GM23338 (cell line): ENCODE results near the gene FOXD4L6. TPM values are rescaled to one million over a fixed set of nuclear protein-coding genes. Genes with fewer than 3 reads are reported as not detected.
"Not testable (repeated sequence)": the region's sequence is repeated elsewhere in the genome, so short reads cannot be mapped to it uniquely, and the experiment has no call there.

Source experiments
- ATAC-seq: fragments of 200-7000 bp; cut with Tn5 transposase; 3 replicates; pipeline ENCODE4 v1.9.1; 2020
- DNase-seq: peaks from one replicate; pipeline ENCODE4 v3.0.0-alpha.2; 2015; ENCODE audit warnings: low spot score
- H2AFZ ChIP-seq: fragments of 200-600 bp; sonication (generic); 2 replicates; pipeline ENCODE4 v1.8.0; 2016; ENCODE audit warnings: antibody characterized with exemption, mild to moderate bottlenecking, moderate library complexity
- H3F3A ChIP-seq: fragments of 200-600 bp; sonication (generic); replicated peaks from 2 replicates; pipeline ENCODE4 v1.8.0; 2017; ENCODE audit warnings: antibody characterized with exemption, mixed run types, low read depth
- H3K27ac ChIP-seq: fragments of 200-600 bp; sonication (generic); 2 replicates; pipeline ENCODE4 v1.6.1; 2016; ENCODE audit warnings: low read depth
- H3K27me3 ChIP-seq: fragments of 200-600 bp; sonication (generic); 2 replicates; pipeline ENCODE4 v1.8.0; 2016; ENCODE audit warnings: mild to moderate bottlenecking, mixed run types, moderate library complexity; ENCODE audit not compliant: insufficient read depth
- H3K36me3 ChIP-seq: fragments of 200-600 bp; sonication (generic); 2 replicates; pipeline ENCODE4 v1.8.0; 2016; ENCODE audit warnings: mild to moderate bottlenecking; ENCODE audit not compliant: insufficient read depth
- H3K4me1 ChIP-seq: fragments of 200-600 bp; sonication (generic); 2 replicates; pipeline ENCODE4 v1.8.0; 2016; ENCODE audit warnings: mild to moderate bottlenecking, moderate library complexity; ENCODE audit not compliant: insufficient read depth
- H3K4me2 ChIP-seq: fragments of 200-600 bp; sonication (generic); 2 replicates; pipeline ENCODE4 v1.7.1; 2017; ENCODE audit warnings: mixed run types
- H3K4me3 ChIP-seq: fragments of 200-600 bp; sonication (generic); 2 replicates; pipeline ENCODE4 v1.6.1; 2016; ENCODE audit warnings: mixed run types
- H3K79me2 ChIP-seq: fragments of 200-600 bp; sonication (generic); replicated peaks from 2 replicates; pipeline ENCODE4 v1.8.0; 2017; ENCODE audit warnings: mild to moderate bottlenecking; ENCODE audit not compliant: insufficient read depth
- H3K9me2 ChIP-seq: fragments of 200-600 bp; sonication (generic); 2 replicates; pipeline ENCODE4 v1.8.0; 2017; ENCODE audit not compliant: insufficient read depth
- H4K20me1 ChIP-seq: fragments of 200-600 bp; sonication (generic); replicated peaks from 2 replicates; pipeline ENCODE4 v1.8.0; 2017; ENCODE audit warnings: mild to moderate bottlenecking; ENCODE audit not compliant: insufficient read depth
- H3K27ac Mint-ChIP-seq: 2 replicates; pipeline ENCODE4 v1.8.0; 2020; ENCODE audit warnings: inconsistent platforms, mild to moderate bottlenecking, moderate library complexity, mixed read lengths
- H3K27me3 Mint-ChIP-seq: 3 replicates; pipeline ENCODE4 v1.8.0; 2022; ENCODE audit warnings: low read depth, mild to moderate bottlenecking, moderate library complexity, mixed read lengths, inconsistent platforms; ENCODE audit not compliant: insufficient read depth, poor library complexity
- H3K36me3 Mint-ChIP-seq: 3 replicates; pipeline ENCODE4 v1.8.0; 2021; ENCODE audit warnings: low read depth, mild to moderate bottlenecking, inconsistent platforms, moderate library complexity, mixed read lengths
- H3K4me1 Mint-ChIP-seq: 3 replicates; pipeline ENCODE4 v1.8.0; 2020; ENCODE audit warnings: mild to moderate bottlenecking, inconsistent platforms, mixed read lengths
- H3K4me3 Mint-ChIP-seq: 3 replicates; pipeline ENCODE4 v1.8.0; 2021; ENCODE audit warnings: moderate library complexity, mild to moderate bottlenecking, inconsistent platforms, mixed read lengths
- H3K9me3 Mint-ChIP-seq: 3 replicates; pipeline ENCODE4 v1.8.0; 2020; ENCODE audit warnings: moderate library complexity, mild to moderate bottlenecking, inconsistent platforms, mixed read lengths
- EZH2 ChIP-seq: fragments of 200-600 bp; sonication (generic); IDR thresholded peaks from one replicate; pipeline ENCODE4 v1.8.0; 2017; ENCODE audit warnings: antibody characterized with exemption, mild to moderate bottlenecking, low read depth; ENCODE audit not compliant: unreplicated experiment
- polyA plus RNA-seq: library from polyadenylated mRNA; unstranded; fragments of >200 nt; fragmentation: Nextera tagmentation; extraction: Ambion mirVana; gene quantifications from 2 replicates; pipeline ENCODE4 v1.2.1, GENCODE V29; 2016
- total RNA-seq: library from RNA; depleted of rRNA; stranded (reverse); fragments of >200 nt; shearing (Covaris generic); gene quantifications from 2 replicates; pipeline ENCODE4 v1.2.3, GENCODE V29; 2014

Gene FOXD4L6
- total and polyA plus RNA-seq, 2 experiments from 2014 or later, result 0.21 TPM; not detected in 1

DNA sequence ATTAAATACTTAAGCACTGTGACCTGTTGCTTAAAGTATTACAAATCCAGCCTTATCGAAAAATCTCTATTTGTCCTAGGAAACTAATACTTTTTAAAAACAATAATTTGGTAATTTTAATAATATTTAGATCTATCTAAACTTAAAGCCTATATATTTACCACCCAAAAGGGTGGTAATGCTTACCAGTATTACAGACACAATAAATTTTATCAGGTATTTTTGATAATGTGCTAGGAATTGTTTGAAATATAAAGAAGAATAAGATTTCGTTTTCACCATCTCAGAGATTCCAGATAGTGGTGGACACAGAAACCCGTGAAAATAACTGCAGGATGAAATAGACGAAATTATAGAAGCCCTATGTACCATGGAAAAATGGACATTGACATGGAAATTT lies 7.8 kb downstream of the FOXD4L6 start:
- H3K27ac Mint-ChIP-seq, result not testable (repeated sequence)

GRCh38 chr9:41119719-41120118 lies 8.8 kb downstream of the FOXD4L6 start:
- not testable (repeated sequence) for H3K4me3 Mint-ChIP-seq, H3K4me2 ChIP-seq, H3K27ac Mint-ChIP-seq

More for the DNA sequence above, 7.8 kb downstream of the FOXD4L6 start:
- not testable (repeated sequence) for H3K27me3 Mint-ChIP-seq, ATAC-seq, H3K9me3 Mint-ChIP-seq, H3K36me3 ChIP-seq, DNase-seq, H4K20me1 ChIP-seq, H3F3A ChIP-seq, H3K4me3 ChIP-seq, H3K9me2 ChIP-seq, H3K4me2 ChIP-seq, H3K4me1 Mint-ChIP-seq, H3K4me3 Mint-ChIP-seq, H3K27ac ChIP-seq, H3K4me1 ChIP-seq, H3K36me3 Mint-ChIP-seq, H2AFZ ChIP-seq, H3K79me2 ChIP-seq
- peak; percentile 40 for TF ChIP-seq EZH2
- peaks cover 43% of the 10 kb centered on the region for H3K27me3 ChIP-seq

GRCh38 chr9:41119311-41119710 lies 9.2 kb downstream of the FOXD4L6 start:
- H3F3A ChIP-seq, H3K9me2 ChIP-seq, H3K36me3 Mint-ChIP-seq, H3K27ac ChIP-seq, H3K4me1 ChIP-seq, H3K4me2 ChIP-seq, H3K9me3 Mint-ChIP-seq, DNase-seq, H3K4me3 Mint-ChIP-seq, H3K4me1 Mint-ChIP-seq, H3K27me3 Mint-ChIP-seq, H4K20me1 ChIP-seq, H2AFZ ChIP-seq, H3K36me3 ChIP-seq, H3K4me3 ChIP-seq, H3K27ac Mint-ChIP-seq, H3K79me2 ChIP-seq: not testable (repeated sequence)
- peak; percentile 37 for ATAC-seq
- peaks cover 39% of the 10 kb centered on the region for H3K27me3 ChIP-seq

More at GRCh38 chr9:41119719-41120118, 8.8 kb downstream of the FOXD4L6 start:
- H3K27me3 ChIP-seq, result peaks cover 41% of the 10 kb centered on the region
- H3K36me3 Mint-ChIP-seq, H3K27ac ChIP-seq, H3K27me3 Mint-ChIP-seq, H3K36me3 ChIP-seq, H2AFZ ChIP-seq, H3K4me1 ChIP-seq, DNase-seq, H3K9me3 Mint-ChIP-seq, H3K9me2 ChIP-seq, H3K4me3 ChIP-seq, H3K4me1 Mint-ChIP-seq, H3F3A ChIP-seq, H4K20me1 ChIP-seq, ATAC-seq, H3K79me2 ChIP-seq: not testable (repeated sequence)

GRCh38 chr9:41113348-41113747 lies 15.1 kb downstream of the FOXD4L6 start:
- not testable (repeated sequence) for H3K79me2 ChIP-seq, H2AFZ ChIP-seq, H3K27me3 Mint-ChIP-seq, H3K36me3 ChIP-seq, H3K9me3 Mint-ChIP-seq, H3K4me2 ChIP-seq, H3K27ac Mint-ChIP-seq, H3K9me2 ChIP-seq, H3K4me3 Mint-ChIP-seq, H4K20me1 ChIP-seq, DNase-seq, H3K27ac ChIP-seq, H3K4me3 ChIP-seq, H3K4me1 Mint-ChIP-seq, H3K4me1 ChIP-seq, ATAC-seq, H3F3A ChIP-seq, H3K36me3 Mint-ChIP-seq
- peaks cover 26% of the 10 kb centered on the region for H3K27me3 ChIP-seq

- H3K27ac Mint-ChIP-seq, H2AFZ ChIP-seq, H3F3A ChIP-seq, H3K36me3 ChIP-seq, H3K4me1 Mint-ChIP-seq, H3K36me3 Mint-ChIP-seq, H4K20me1 ChIP-seq, H3K4me1 ChIP-seq, DNase-seq, H3K9me2 ChIP-seq, H3K79me2 ChIP-seq, H3K27ac ChIP-seq, ATAC-seq, H3K9me3 Mint-ChIP-seq, H3K4me3 ChIP-seq, H3K4me3 Mint-ChIP-seq, H3K27me3 Mint-ChIP-seq, H3K4me2 ChIP-seq: not testable (repeated sequence)
- peaks cover 33% of the 10 kb centered on the region for H3K27me3 ChIP-seq
Measured at GRCh38 chr9:41111414-41111813, 17.1 kb downstream of the FOXD4L6 start.
